GM04503 (cell line): ENCODE measurements around the gene EFR3B.
A peak's percentile ranks its signal among the peaks of the same experiment; 100 is the strongest.

Experiments
- DNase-seq: peaks from one replicate; pipeline ENCODE4 v3.0.0-alpha.2; 2012; ENCODE audit warnings: low read depth

The EFR3B gene

GRCh38 chr2:25035537-25036220 lies 6.2 kb upstream of the EFR3B start:
- DNase-seq = no peak

- DNase-seq = no peak
These were observed 5.7 kb upstream of the EFR3B start for GRCh38 chr2:25036221-25036559.

- no peak for DNase-seq
These were observed 2.8 kb upstream of the EFR3B start for GRCh38 chr2:25039126-25039525.

- DNase-seq = no peak
These were observed 459 bp upstream of the EFR3B start for GRCh38 chr2:25041307-25041927.

GRCh38 chr2:25042321-25043240 lies 705 bp downstream of the EFR3B start:
- DNase-seq = no peak

GRCh38 chr2:25043241-25043867 lies 1.5 kb downstream of the EFR3B start:
- DNase-seq = peak; percentile 49

- DNase-seq = no peak
These were observed 2.1 kb downstream of the EFR3B start for GRCh38 chr2:25044011-25044410.

GRCh38 chr2:25044990-25045389 lies 3.1 kb downstream of the EFR3B start:
- no peak for DNase-seq

- DNase-seq = no peak
These were observed 7.5 kb downstream of the EFR3B start for GRCh38 chr2:25049422-25049821.

GRCh38 chr2:25050128-25050527 lies 8.3 kb downstream of the EFR3B start:
- DNase-seq = no peak

GRCh38 chr2:25053041-25053440 lies 11.2 kb downstream of the EFR3B start:
- DNase-seq = no peak

GRCh38 chr2:25054720-25055119 lies 12.8 kb downstream of the EFR3B start:
- no peak for DNase-seq

GRCh38 chr2:25055376-25055920 lies 13.6 kb downstream of the EFR3B start:
- no peak for DNase-seq

GRCh38 chr2:25056098-25056821 lies 14.4 kb downstream of the EFR3B start:
- DNase-seq = no peak

- DNase-seq = no peak
These were observed 20.6 kb downstream of the EFR3B start for GRCh38 chr2:25062511-25062917.

GRCh38 chr2:25063876-25064660 lies 22.2 kb downstream of the EFR3B start:
- no peak for DNase-seq

GRCh38 chr2:25065768-25066167 lies 23.9 kb downstream of the EFR3B start:
- DNase-seq = no peak

GRCh38 chr2:25066455-25066854 lies 24.6 kb downstream of the EFR3B start:
- DNase-seq = no peak

- no peak for DNase-seq
These were observed 26.3 kb downstream of the EFR3B start for GRCh38 chr2:25068217-25068616.

- no peak for DNase-seq
These were observed 30.1 kb downstream of the EFR3B start for GRCh38 chr2:25071966-25072365.

GRCh38 chr2:25072606-25073005 lies 30.7 kb downstream of the EFR3B start:
- no peak for DNase-seq
